Measurements from ENCODE around the gene ANO10.

DNA sequence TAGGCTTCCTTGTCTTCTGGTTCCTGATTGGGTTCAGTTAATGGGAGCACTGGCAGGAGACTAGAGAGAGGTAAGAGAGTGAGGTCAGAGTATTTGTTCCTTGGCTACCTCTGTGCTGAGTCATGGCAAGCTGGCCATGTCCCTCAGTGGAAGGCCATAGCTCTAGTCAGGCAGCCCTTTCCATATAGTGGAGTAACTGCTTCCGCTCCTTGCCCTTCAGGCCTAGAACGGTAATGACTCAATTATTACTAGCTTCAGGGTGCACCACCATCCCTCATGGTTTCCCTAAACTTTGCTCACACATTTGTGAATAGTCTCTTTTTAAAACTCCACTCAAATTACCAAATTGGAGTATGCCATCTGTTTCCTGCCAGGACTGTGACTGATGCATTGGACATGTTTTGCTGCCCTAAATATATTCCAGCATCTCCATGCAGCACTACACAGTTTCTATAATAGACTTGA is 10.5 kb upstream of the ANO10 start:
- TF ChIP-seq EZH2 (IDR thresholded peaks at IDR 0.05; ENCODE audit: borderline replicate concordance, low read depth, low read length, poor library complexity, severe bottlenecking), result no peak
- TF ChIP-seq, protein P1, sequence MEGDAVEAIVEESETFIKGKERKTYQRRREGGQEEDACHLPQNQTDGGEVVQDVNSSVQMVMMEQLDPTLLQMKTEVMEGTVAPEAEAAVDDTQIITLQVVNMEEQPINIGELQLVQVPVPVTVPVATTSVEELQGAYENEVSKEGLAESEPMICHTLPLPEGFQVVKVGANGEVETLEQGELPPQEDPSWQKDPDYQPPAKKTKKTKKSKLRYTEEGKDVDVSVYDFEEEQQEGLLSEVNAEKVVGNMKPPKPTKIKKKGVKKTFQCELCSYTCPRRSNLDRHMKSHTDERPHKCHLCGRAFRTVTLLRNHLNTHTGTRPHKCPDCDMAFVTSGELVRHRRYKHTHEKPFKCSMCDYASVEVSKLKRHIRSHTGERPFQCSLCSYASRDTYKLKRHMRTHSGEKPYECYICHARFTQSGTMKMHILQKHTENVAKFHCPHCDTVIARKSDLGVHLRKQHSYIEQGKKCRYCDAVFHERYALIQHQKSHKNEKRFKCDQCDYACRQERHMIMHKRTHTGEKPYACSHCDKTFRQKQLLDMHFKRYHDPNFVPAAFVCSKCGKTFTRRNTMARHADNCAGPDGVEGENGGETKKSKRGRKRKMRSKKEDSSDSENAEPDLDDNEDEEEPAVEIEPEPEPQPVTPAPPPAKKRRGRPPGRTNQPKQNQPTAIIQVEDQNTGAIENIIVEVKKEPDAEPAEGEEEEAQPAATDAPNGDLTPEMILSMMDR (conservative IDR thresholded peaks at IDR 0.05; ENCODE audit: low read depth, low read length), result no peak
